NT2/D1 (cell line): Measurements from ENCODE around the gene TCF19.
"Not testable (repeated sequence)": the region's sequence is repeated elsewhere in the genome, so short reads cannot be mapped to it uniquely, and the experiment has no call there.

Source experiments
- SUZ12 ChIP-seq: IDR thresholded peaks from 2 replicates; pipeline ENCODE4 v1.6.1; 2011; ENCODE audit not compliant: insufficient read length, insufficient read depth; ENCODE audit errors: extremely low read depth
- YY1 ChIP-seq: IDR thresholded peaks from 2 replicates; pipeline ENCODE4 v1.6.1; 2011; ENCODE audit not compliant: insufficient read length, insufficient read depth
- ZNF274 ChIP-seq: IDR thresholded peaks from 2 replicates; pipeline ENCODE4 v1.6.1; 2011; ENCODE audit warnings: mild to moderate bottlenecking, low read depth, low read length

- not testable (repeated sequence) for TF ChIP-seq YY1, ZNF274, SUZ12
Measured at GRCh38 chr6:31189223-31189622, 30.8 kb downstream of the TCF19 start.
